ENCODE results near the gene NEURL2. TPM values are rescaled to one million over a fixed set of nuclear protein-coding genes. Genes with fewer than 3 reads are reported as not detected.

NEURL2 gene, protein sequence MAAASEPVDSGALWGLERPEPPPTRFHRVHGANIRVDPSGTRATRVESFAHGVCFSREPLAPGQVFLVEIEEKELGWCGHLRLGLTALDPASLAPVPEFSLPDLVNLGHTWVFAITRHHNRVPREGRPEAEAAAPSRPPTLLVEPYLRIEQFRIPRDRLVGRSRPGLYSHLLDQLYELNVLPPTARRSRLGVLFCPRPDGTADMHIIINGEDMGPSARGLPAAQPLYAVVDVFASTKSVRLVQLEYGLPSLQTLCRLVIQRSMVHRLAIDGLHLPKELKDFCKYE
- 3.6 and 4.9 TPM in 2 replicates for total RNA-seq

DNA sequence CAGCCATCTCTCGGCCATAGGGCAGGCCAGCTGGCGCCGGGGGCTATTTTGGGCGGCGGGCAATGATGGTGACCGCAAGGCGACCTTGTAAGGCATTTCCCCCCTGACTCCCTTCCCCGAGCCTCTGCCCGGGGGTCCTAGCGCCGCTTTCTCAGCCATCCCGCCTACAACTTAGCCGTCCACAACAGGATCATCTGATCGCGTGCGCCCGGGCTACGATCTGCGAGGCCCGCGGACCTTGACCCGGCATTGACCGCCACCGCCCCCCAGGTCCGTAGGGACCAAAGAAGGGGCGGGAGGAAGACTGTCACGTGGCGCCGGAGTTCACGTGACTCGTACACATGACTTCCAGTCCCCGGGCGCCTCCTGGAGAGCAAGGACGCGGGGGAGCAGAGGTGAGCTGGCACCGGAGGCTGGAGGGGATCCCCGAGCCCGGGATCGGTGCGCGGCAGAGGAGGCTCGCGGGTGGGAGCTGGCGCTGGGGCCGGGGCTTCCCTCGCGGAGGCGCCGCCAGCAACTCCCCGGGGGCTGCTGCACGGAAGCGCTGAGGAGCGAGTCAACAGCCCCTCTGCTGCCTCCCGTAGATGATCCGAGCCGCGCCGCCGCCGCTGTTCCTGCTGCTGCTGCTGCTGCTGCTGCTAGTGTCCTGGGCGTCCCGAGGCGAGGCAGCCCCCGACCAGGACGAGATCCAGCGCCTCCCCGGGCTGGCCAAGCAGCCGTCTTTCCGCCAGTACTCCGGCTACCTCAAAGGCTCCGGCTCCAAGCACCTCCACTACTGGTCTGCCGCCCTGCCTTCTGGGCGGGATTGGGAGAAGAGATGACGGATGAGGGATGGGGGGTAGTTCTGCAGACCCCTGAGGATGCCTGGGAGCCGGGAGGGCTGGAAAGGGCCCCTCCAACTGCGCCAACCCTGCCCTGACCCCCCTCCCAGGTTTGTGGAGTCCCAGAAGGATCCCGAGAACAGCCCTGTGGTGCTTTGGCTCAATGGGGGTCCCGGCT lies at the start of gene NEURL2, which contains the start of gene CTSA:
NEURL2 (minus strand) TSS at position 224 of the 999 bp plus-strand sequence; CDS start at position 7, 217 bp downstream.
CTSA (plus strand) TSS at position 351 of the 999 bp plus-strand sequence; CDS start at position 585, 234 bp downstream.

DNA sequence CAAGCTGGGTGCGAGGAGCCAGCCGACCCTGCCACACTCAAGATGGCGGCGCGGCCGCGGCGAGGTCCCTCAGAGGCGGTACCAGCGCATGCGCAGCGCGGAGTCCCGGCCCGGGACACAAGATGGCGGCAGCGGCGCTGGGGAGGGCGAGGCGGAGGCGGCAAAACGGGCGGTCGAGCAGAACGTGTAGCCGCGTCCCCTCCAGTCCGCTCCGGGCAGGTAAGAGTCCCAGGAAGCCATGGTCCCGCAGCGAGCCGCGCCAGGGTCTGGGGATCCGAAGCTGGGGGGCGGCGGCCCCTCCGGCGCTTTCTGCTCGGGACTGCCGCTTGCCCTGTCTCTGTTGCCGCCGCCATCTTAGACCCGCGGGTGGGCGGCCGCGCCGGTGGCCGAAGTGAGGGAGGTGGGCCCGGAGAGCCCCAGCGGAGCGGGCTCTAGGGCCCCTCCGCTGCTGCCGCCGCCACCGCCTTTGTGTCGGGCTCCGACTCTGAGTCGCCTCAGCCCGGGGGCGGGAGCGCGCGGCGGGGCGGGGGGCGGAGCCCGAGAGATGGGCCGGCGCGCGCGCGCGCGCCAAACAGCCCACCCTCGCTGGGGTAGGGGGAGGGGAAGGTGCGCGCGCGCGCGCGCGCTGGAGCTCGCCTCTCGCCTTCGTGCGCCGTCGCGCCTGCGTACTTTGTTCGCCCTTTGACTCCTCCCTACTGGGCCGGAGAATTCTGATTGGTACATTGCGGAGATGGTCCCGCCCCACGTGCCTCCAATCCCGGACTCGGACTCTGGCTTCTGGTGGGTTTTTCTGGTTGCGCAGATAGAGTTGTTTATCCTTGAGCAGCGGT lies 43.8 kb upstream of the NEURL2 start, which contains the start of gene PCIF1:
PCIF1 (plus strand) TSS at position 98 of the 830 bp plus-strand sequence. CDS start 4,317 bp downstream, outside the sequence.

DNA sequence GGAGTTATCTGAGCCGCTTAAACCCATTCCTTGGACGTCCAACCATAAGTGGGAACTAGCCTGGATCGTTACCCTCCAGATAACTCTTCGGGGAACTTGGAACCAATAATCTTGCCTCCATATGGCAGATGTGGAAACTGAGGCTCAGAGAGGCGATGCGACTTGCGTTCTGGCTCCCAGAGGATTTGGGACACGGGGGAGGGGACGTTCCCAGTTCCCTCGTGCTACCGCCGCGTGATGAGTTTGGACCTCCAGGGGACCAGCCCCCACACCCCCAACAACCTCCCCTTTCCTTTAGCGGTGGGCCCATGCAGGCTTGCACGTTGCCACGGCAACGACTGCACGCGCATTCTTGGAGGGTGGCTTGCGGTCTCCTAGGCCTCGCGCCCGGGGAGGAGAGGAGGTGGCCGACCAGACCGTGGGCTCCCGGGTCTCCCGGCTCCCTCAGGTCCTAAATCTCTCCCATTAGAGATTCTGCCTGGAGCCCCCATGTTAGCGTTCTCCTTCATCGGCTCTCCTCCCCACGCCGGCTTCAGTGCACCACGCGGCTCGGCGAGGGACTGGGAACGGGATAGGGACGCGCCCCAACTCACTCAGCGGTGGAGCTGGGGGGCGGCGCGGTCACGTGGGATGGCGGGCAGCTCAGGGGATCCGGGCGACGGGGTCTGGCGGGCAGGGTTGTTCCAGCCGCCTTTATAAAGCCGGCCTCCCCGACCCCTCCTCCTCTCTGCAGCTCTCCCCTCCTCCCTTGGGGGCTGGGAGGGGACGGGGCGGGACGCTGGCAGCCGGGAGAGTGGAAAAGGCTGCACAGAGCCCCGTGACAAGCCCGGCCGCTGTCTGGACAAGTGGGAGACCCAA lies 20.7 kb upstream of the NEURL2 start, which contains the start of gene PLTP:
PLTP (minus strand) TSS at position 670 of the 858 bp plus-strand sequence. CDS start 703 bp downstream, outside the sequence.

DNA sequence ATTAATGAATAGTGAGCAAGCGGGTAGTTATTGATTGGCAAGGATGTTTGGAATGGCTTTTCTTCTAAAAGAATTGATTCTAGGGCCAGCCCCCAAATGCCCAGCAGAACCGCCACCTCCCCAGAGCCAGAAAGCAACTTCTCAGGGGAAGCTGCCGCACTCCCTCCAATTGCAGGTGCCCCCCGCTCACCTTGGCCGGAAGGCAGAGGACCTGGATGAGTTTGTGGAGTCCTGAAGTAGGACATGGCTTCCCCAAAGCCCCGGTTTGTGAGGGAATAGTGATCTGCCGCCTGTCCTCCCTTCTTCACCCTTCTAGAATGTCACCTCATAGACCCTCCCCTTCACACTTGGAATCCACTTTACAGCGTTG lies 3.7 kb downstream of the NEURL2 start, which contains the start of gene SPATA25:
SPATA25 (minus strand) TSS at position 277 of the 370 bp plus-strand sequence; CDS start at position 245, 32 bp downstream.

DNA sequence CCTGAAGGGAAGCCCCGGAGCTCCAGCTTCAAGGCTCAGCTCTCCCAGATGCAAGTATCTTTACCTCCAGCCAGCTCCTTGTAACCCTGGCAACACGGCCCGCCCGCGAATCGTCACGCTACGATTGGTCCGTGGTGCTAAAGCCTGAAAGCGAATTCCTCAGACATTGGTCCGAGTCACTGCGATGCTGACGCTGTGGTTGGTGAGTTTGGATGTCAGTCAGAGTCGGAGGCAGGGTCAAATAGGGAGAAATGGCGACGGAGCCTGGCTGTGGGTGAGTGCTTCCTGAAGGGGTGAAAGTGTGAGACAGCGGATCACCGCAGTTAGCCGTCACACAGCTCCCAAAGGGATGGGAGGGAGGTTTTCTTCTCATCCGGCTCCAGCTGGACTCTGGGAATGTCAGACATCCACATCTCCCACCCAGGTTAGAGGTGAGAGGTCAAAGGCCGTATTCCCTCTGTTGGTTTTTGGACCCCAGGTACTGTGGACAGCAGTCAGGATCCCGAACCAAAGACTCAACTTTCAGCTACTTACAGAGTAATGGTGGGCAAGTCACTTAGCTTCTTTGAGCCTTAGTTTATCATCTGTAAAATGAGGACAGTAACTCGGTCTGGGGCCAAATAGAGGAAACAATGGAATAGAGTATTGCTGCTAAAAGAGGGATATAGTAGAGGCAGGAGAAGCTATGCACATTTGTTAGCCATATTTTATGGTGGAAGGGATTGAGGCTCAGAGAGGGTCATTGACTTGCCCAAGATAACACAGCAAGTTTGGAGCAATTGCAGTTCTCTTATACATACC lies 9.8 kb downstream of the NEURL2 start, which contains the start of gene ZSWIM1:
ZSWIM1 (plus strand) TSS at position 240 of the 801 bp plus-strand sequence. CDS start 1,366 bp downstream, outside the sequence.

DNA sequence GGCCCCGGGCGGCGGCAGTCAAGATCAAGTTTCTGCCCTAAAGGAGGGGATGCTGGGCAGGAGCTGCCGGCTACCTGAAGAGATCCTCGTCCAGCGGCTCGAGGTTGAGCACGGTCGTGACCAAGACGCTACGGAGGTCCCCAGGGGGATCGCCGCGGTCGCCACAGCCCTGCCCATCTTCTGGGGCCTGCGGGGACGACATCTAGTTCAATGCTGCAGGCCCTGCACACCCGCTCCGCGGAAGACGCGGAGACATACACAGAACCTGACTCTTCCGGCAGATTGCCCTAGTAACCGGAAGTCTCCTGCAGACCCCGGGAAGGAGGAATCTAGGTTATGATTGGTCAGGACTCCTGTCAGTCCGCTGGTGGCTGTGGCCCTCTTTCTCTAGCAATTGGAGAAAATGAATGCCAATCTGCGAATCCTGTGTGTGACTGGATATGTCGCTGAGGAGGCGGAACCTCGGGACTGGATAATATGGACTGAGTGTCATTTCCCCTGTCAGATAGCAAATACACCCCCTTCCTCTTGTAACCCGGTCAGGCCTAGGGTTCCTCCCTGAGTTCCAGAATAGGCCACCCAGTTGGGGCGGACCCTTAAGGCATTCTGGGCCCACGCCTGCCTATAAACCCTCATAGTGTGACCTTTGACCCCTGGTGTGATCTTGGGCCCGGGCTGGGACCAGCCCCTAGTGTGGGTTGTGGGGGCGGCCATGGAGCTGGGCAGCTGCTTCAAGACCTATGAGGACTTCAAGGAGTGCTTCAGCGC lies 33.7 kb downstream of the NEURL2 start, which contains the start of the genes ACOT8 and ZSWIM3:
ACOT8 (minus strand) TSS at position 279 of the 768 bp plus-strand sequence; CDS start at position 202, 77 bp downstream.
ZSWIM3 (plus strand) TSS at position 501 of the 768 bp plus-strand sequence; CDS start at position 713, 212 bp downstream.

Other genes with a start within 250 kb of the NEURL2 start
- not detected in 2 replicates for gene WFDC11, start 221.0 kb downstream of the NEURL2 start, total RNA-seq
- not detected in 2 replicates for gene WFDC13, start 189.2 kb downstream of the NEURL2 start, total RNA-seq
- not detected in 2 replicates for gene WFDC10B, start 186.2 kb downstream of the NEURL2 start, total RNA-seq
- not detected in 2 replicates for gene SPINT4, start 168.9 kb downstream of the NEURL2 start, total RNA-seq
- 1.7 TPM in 1 of 2 replicates, not detected in the other for gene WFDC3, start 99.3 kb downstream of the NEURL2 start, total RNA-seq
- gene DNTTIP1, start 99.3 kb downstream of the NEURL2 start, total RNA-seq: 26.6 and 27.2 TPM in 2 replicates
- 6.1 and 7.2 TPM in 2 replicates for gene UBE2C, start 78.6 kb downstream of the NEURL2 start, total RNA-seq
- gene TNNC2, start 63.9 kb downstream of the NEURL2 start, total RNA-seq: 1.1 and 12.2 TPM in 2 replicates
- gene SNX21, start 57.4 kb downstream of the NEURL2 start, total RNA-seq: 69.8 and 74.2 TPM in 2 replicates
- gene ACOT8, start 33.8 kb downstream of the NEURL2 start, total RNA-seq: 31.3 and 31.7 TPM in 2 replicates
- gene ZSWIM3, start 33.6 kb downstream of the NEURL2 start, total RNA-seq: 2.1 and 3.9 TPM in 2 replicates
- gene ZSWIM1, start 10.0 kb downstream of the NEURL2 start, total RNA-seq: 10.2 and 10.3 TPM in 2 replicates
- gene SPATA25, start 3.6 kb downstream of the NEURL2 start, total RNA-seq: 1.0 and 1.6 TPM in 2 replicates
- 130 and 166 TPM in 2 replicates for gene CTSA, start 127 bp upstream of the NEURL2 start, total RNA-seq
- gene PLTP, start 20.9 kb upstream of the NEURL2 start, total RNA-seq: 216 and 217 TPM in 2 replicates
- 11.6 and 16.3 TPM in 2 replicates for gene PCIF1, start 43.5 kb upstream of the NEURL2 start, total RNA-seq
- gene ZNF335, start 81.0 kb upstream of the NEURL2 start, total RNA-seq: 8.8 and 11.2 TPM in 2 replicates
- gene MMP9, start 117.7 kb upstream of the NEURL2 start, total RNA-seq: not detected in 2 replicates
- 0.51 TPM in 1 of 2 replicates, not detected in the other for gene SLC12A5, start 138.0 kb upstream of the NEURL2 start, total RNA-seq
- 15.6 and 17.6 TPM in 2 replicates for gene NCOA5, start 198.8 kb upstream of the NEURL2 start, total RNA-seq
- 3.3 and 9.2 TPM in 2 replicates for gene CD40, start 227.1 kb upstream of the NEURL2 start, total RNA-seq

All from pericardium fibroblast (primary cell).